HepG2 (cell line): ENCODE data around the gene FOXL3. TPM values are rescaled to one million over a fixed set of nuclear protein-coding genes. Genes with fewer than 3 reads are reported as not detected.

ENCODE experiments used
- DMAP1 ChIP-seq: IDR thresholded peaks from 2 replicates; pipeline ENCODE4 v1.6.1; 2016
- FLYWCH1 ChIP-seq: sonication (generic); formaldehyde crosslinking; IDR thresholded peaks from 2 replicates; pipeline ENCODE4 v1.8.1; 2023; ENCODE audit warnings: mild to moderate bottlenecking, missing genetic modification reagents
- HOXD1 ChIP-seq: sonication (generic); formaldehyde crosslinking; IDR thresholded peaks from 2 replicates; pipeline ENCODE4 v1.5.0; 2020; ENCODE audit warnings: missing genetic modification reagents
- IRX3 ChIP-seq: sonication (generic); formaldehyde crosslinking; IDR thresholded peaks from 2 replicates; pipeline ENCODE4 v1.8.1; 2023; ENCODE audit warnings: mild to moderate bottlenecking, low read depth, missing genetic modification reagents, borderline replicate concordance
- KLF13 ChIP-seq: sonication (generic); formaldehyde crosslinking; IDR thresholded peaks from 2 replicates; pipeline ENCODE4 v1.4.0; 2020; ENCODE audit warnings: mild to moderate bottlenecking, missing genetic modification reagents
- KLF16 ChIP-seq, 2 experiments: sonication (generic) in 1 of 2; formaldehyde crosslinking in 1 of 2; IDR thresholded peaks; 2 replicates each; pipeline versions ENCODE4 v1.6.1 to v1.8.0; 2016 to 2023; ENCODE audit warnings: missing genetic modification reagents in 2 of 2, missing compliant biosample characterization in 1 of 2
- MAF1 ChIP-seq: sonication (generic); formaldehyde crosslinking; IDR thresholded peaks from 2 replicates; pipeline ENCODE4 v1.5.0; 2020; ENCODE audit warnings: missing genetic modification reagents, borderline replicate concordance
- MXD4 ChIP-seq: IDR thresholded peaks from 2 replicates; pipeline ENCODE4 v1.6.1; 2016; ENCODE audit warnings: mild to moderate bottlenecking, missing biosample characterization, missing genetic modification reagents
- NAIF1 ChIP-seq: sonication (generic); formaldehyde crosslinking; IDR thresholded peaks from 2 replicates; pipeline ENCODE4 v1.5.0; 2020; ENCODE audit warnings: mild to moderate bottlenecking, missing genetic modification reagents, borderline replicate concordance
- NFATC3 ChIP-seq: sonication (generic); formaldehyde crosslinking; IDR thresholded peaks from 2 replicates; pipeline ENCODE4 v1.5.1; 2020; ENCODE audit warnings: mild to moderate bottlenecking, missing genetic modification reagents
- SMAD3 ChIP-seq: sonication (generic); formaldehyde crosslinking; IDR thresholded peaks from 2 replicates; pipeline ENCODE4 v1.4.0; 2020; ENCODE audit warnings: missing genetic modification reagents
- TEAD3 ChIP-seq: optimal IDR thresholded peaks from 2 replicates; pipeline ENCODE3; 2016; ENCODE audit warnings: borderline replicate concordance
- ZBTB1 ChIP-seq: sonication (generic); formaldehyde crosslinking; IDR thresholded peaks from 2 replicates; pipeline ENCODE4 v1.4.0; 2020; ENCODE audit warnings: missing genetic modification reagents, borderline replicate concordance
- ZBTB20 ChIP-seq: sonication (generic); formaldehyde crosslinking; IDR thresholded peaks from 2 replicates; pipeline ENCODE4 v1.8.1; 2023; ENCODE audit warnings: missing genetic modification reagents, low read depth, mild to moderate bottlenecking, borderline replicate concordance
- ZNF749 ChIP-seq: sonication (generic); formaldehyde crosslinking; IDR thresholded peaks from 2 replicates; pipeline ENCODE4 v1.8.0; 2022; ENCODE audit warnings: mild to moderate bottlenecking, missing genetic modification reagents, moderate library complexity, borderline replicate concordance
- ZSCAN29 ChIP-seq: sonication (generic); formaldehyde crosslinking; conservative IDR thresholded peaks from 2 replicates; pipeline ENCODE4 v1.4.0; 2020; ENCODE audit warnings: mild to moderate bottlenecking, missing genetic modification reagents
- polyA plus RNA-seq, 8 experiments: library from polyadenylated mRNA; depleted of rRNA in 3 of 8; stranded (reverse) in 7 of 8; unstranded in 1 of 8; fragments of >200 nt; fragmentation: Illumina TruSeq in 4 of 8; extraction: Trizol in 4 of 8; gene quantifications; 2 replicates each; pipeline versions ENCODE4 v1.2.1 to v1.2.3, GENCODE V29; 2011 to 2016; ENCODE audit warnings: low read depth in 4 of 8, missing spikeins in 1 of 8, mixed read lengths in 1 of 8; ENCODE audit not compliant: insufficient read depth in 1 of 8
- total RNA-seq, 5 experiments: library from RNA; depleted of rRNA; stranded (reverse); fragments of >200 nt; fragmentation: Illumina TruSeq; extraction: Trizol; gene quantifications; 2 replicates each; pipeline ENCODE4 v1.2.3, GENCODE V29; 2016; ENCODE audit warnings: low read depth in 1 of 5
- TF ChIP-seq, protein P1 (sequence below): sonication (generic); formaldehyde crosslinking; IDR thresholded peaks from 2 replicates; pipeline ENCODE4 v1.4.0; 2020; ENCODE audit warnings: missing genetic modification reagents
- TF ChIP-seq, protein P2 (sequence below): IDR thresholded peaks from 2 replicates; pipeline ENCODE4 v1.4.0; 2020; ENCODE audit warnings: mild to moderate bottlenecking, missing genetic modification reagents

FOXL3 gene
- total and polyA plus RNA-seq, 2 of the 13 experiments (the other 11 are each of a cell fraction or from before 2014, with no cell fraction given) = not detected

DNA sequence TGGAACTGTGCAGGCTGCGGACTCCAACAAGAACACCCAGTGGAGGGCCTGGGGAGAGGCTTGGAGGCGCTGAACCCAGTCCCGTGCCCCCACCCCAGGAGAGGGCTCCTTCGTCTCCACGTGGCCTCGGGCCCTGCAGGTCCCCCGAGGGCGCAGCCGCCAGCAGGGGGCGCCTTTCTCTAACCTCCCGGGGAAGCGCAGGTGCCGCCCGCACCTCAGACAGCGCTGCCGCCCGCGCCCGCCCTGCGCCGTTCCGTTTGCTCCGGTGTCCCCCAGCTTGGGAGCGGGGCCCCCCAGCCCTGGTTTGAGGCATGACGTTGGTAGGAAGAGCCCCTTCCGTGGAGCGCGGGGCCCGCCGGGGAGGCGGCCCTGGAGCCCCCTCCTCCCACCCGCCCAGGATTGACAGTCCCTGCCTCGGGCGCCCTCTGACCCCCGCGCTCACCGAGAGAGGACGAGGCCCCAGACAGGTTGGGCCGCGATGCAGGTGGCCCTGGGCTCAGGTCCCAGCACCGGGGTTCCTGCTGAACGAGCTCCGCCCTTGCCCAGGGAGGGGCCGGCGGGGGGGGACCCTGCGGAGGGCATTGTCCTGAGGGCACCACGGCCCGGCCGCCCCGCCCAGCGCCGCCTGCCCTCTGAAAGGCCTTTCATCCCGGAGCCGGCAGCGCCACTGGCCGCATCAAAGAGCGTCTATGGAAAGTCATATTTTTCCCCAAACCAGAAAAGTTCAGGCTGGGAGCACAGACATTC is 42.8 kb downstream of the FOXL3 start (continued):
- peak; percentile 69; the same call in 1 of the 2 replicates for TF ChIP-seq MXD4 (CRISPR knock-in tag)
- TF ChIP-seq NAIF1 (CRISPR knock-in tag) = no peak; the same call in 1 of the 2 replicates
- TF ChIP-seq IRX3 (CRISPR knock-in tag) = no peak
- TF ChIP-seq, protein P1, sequence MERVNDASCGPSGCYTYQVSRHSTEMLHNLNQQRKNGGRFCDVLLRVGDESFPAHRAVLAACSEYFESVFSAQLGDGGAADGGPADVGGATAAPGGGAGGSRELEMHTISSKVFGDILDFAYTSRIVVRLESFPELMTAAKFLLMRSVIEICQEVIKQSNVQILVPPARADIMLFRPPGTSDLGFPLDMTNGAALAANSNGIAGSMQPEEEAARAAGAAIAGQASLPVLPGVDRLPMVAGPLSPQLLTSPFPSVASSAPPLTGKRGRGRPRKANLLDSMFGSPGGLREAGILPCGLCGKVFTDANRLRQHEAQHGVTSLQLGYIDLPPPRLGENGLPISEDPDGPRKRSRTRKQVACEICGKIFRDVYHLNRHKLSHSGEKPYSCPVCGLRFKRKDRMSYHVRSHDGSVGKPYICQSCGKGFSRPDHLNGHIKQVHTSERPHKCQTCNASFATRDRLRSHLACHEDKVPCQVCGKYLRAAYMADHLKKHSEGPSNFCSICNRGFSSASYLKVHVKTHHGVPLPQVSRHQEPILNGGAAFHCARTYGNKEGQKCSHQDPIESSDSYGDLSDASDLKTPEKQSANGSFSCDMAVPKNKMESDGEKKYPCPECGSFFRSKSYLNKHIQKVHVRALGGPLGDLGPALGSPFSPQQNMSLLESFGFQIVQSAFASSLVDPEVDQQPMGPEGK (CRISPR knock-in tag) = peak; percentile 93
- peak; percentile 46; the same call in 1 of the 2 replicates for TF ChIP-seq DMAP1 (CRISPR knock-in tag)
- 0 out of 2 replicates have a peak, but pooled peaks have one; percentile 26 for TF ChIP-seq ZNF749 (CRISPR knock-in tag)
- 0 out of 2 replicates have a peak, but pooled peaks have one; percentile 38 for TF ChIP-seq ZSCAN29 (CRISPR knock-in tag)
- TF ChIP-seq SMAD3 = 0 out of 2 replicates have a peak, but pooled peaks have one; percentile 43
- 0 out of 2 replicates have a peak, but pooled peaks have one; percentile 9 for TF ChIP-seq HOXD1
- TF ChIP-seq KLF16 (CRISPR knock-in tag; IDR thresholded peaks at IDR 0.05) = peak in 1 of 2 experiments; percentile 56; a peak in 1 of 4 replicates
- TF ChIP-seq FLYWCH1 (CRISPR knock-in tag) = peak; percentile 58; the same call in 1 of the 2 replicates
- TF ChIP-seq KLF13 (CRISPR knock-in tag) = no peak
- peak; percentile 42; the same call in 1 of the 2 replicates for TF ChIP-seq NFATC3 (CRISPR knock-in tag)
- peak; percentile 9 for TF ChIP-seq TEAD3
- TF ChIP-seq MAF1 (CRISPR knock-in tag) = no peak
- TF ChIP-seq, protein P2, sequence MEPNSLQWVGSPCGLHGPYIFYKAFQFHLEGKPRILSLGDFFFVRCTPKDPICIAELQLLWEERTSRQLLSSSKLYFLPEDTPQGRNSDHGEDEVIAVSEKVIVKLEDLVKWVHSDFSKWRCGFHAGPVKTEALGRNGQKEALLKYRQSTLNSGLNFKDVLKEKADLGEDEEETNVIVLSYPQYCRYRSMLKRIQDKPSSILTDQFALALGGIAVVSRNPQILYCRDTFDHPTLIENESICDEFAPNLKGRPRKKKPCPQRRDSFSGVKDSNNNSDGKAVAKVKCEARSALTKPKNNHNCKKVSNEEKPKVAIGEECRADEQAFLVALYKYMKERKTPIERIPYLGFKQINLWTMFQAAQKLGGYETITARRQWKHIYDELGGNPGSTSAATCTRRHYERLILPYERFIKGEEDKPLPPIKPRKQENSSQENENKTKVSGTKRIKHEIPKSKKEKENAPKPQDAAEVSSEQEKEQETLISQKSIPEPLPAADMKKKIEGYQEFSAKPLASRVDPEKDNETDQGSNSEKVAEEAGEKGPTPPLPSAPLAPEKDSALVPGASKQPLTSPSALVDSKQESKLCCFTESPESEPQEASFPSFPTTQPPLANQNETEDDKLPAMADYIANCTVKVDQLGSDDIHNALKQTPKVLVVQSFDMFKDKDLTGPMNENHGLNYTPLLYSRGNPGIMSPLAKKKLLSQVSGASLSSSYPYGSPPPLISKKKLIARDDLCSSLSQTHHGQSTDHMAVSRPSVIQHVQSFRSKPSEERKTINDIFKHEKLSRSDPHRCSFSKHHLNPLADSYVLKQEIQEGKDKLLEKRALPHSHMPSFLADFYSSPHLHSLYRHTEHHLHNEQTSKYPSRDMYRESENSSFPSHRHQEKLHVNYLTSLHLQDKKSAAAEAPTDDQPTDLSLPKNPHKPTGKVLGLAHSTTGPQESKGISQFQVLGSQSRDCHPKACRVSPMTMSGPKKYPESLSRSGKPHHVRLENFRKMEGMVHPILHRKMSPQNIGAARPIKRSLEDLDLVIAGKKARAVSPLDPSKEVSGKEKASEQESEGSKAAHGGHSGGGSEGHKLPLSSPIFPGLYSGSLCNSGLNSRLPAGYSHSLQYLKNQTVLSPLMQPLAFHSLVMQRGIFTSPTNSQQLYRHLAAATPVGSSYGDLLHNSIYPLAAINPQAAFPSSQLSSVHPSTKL (CRISPR knock-in tag) = peak; percentile 26; the same call in 1 of the 2 replicates
- no peak for TF ChIP-seq ZBTB1 (CRISPR knock-in tag)
- no peak; the same call in 1 of the 2 replicates for TF ChIP-seq ZBTB20 (CRISPR knock-in tag)
